HG03103 (cell line): ENCODE measurements around the gene IFT25.
"Not testable (repeated sequence)": the region's sequence is repeated elsewhere in the genome, so short reads cannot be mapped to it uniquely, and the experiment has no call there.

ENCODE experiments used
- ATAC-seq: cut with Tn5 transposase; IDR thresholded peaks from one replicate; pipeline ENCODE4 v1.9.1; 2021; ENCODE audit warnings: low read depth; ENCODE audit not compliant: unreplicated experiment

IFT25 gene

GRCh38 chr1:53945433-53946251 is at the start of gene IFT25:
Gene IFT25, minus strand, starts transcription at chr1:53945699. Its CDS starts 5,617 bp downstream, at chr1:53940082.
- ATAC-seq, result peak; percentile 63

DNA sequence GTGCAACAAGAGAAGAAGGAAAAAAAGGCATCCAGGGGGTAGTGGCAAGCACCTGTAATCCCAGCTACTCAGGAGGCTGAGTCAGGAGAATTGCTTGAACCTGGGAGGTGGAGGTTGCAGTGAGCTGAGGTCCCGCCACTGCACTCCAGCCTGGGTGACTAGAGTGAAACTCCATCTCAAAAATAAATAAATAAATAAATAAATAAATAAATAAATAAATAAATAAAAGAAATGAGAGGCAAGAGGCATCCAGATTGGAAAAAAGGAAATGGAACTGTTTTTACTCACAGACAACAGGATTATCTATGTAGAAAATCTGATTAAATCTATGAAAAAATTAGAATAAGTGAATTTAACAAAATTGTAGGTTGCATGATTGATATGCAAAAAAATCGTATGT is 49.0 kb upstream of the IFT25 start:
- ATAC-seq, result not testable (repeated sequence)

DNA sequence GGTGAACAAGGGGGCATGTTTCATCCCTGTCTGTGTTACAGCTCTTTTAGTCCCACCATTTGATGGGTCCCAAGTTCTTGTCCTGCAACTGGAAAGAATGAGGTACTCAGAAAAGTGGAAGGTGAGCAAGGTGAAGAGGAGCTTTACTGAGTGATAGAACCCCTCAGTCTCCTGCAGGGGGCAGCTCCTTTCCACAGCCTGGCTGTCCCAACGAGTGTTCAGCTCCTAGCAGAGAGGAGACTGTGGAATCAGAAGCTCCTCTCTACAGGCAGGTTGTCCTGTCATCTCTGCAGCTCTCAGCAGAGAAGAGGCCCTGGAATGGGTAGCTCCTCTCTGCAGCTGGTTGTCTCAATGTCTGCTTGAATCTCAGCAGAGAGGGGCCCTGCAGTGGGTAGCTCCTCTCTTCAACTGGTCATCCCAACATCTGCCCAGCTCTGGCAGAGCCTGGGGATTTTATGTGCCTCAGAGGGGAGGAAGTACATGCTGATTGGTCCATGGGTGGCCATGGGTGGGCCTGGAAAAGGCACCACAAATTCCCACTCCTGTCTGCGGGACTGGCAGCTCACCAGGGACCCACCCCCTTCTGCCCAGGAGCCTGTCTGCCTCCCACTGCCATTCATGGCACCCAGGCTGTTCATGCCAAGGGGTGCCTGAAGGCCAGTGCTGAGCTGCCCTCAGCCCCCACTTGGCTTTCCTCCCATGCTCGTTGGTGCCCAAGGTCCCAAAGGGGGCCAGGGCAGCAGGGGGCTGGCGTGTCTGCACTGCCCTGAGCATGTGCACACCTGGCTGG is 46.8 kb upstream of the IFT25 start:
- no peak for ATAC-seq

- ATAC-seq, result no peak
Measured at GRCh38 chr1:53987880-53988279, 42.4 kb upstream of the IFT25 start.

DNA sequence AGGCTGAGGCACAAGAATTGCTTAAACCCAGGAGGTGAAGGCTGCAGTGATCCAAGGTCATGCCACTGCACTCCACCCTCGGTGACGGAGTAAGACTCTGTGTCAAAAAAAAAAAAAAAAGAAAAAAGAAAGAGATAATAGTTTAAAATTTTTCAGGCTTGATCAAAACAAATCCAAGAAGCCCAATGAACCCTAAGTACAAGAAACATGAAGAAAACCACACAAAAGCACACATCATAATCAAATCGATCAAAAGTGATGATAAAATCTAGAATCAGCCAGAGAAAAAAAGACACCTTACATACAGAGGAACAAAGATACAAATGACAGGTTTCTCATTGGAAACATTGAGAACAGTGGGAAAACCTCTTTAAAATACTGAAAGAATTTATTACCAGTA is 41.0 kb upstream of the IFT25 start:
- ATAC-seq, result no peak

DNA sequence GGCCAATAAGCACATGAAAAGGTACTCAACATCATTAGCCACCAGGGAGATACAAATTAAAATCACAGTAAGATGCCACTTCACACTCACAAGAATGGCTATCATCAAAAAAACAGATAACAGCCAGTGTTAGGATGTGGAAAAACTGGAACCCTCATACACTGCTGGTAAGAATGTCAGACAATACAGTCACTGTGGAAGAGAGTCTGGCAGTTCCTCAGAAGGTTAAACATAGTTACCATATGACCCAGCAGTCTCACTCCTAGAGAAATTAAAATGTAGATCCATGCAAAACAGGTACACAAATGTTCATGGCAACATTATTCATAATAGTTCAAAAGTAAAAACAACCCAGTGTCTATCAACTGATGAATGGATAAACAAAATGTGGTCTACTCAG is 39.2 kb upstream of the IFT25 start:
- no peak for ATAC-seq

DNA sequence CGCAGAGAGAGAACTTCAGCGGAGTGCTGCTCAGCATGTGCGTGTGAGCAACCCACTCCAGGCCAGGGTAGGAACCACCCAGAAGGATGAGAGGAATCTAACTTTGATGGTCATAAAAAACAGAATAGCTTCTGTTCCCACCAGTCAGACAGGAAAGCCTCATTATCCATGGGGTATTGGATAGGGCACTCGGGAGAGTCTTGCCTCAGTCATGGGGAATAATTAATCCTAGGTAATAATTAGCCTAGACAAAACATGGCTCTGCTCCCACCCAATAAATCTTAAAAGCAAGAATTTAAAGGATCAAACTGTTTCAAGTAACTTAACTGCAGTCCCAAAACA is 37.2 kb upstream of the IFT25 start:
- no peak for ATAC-seq

DNA sequence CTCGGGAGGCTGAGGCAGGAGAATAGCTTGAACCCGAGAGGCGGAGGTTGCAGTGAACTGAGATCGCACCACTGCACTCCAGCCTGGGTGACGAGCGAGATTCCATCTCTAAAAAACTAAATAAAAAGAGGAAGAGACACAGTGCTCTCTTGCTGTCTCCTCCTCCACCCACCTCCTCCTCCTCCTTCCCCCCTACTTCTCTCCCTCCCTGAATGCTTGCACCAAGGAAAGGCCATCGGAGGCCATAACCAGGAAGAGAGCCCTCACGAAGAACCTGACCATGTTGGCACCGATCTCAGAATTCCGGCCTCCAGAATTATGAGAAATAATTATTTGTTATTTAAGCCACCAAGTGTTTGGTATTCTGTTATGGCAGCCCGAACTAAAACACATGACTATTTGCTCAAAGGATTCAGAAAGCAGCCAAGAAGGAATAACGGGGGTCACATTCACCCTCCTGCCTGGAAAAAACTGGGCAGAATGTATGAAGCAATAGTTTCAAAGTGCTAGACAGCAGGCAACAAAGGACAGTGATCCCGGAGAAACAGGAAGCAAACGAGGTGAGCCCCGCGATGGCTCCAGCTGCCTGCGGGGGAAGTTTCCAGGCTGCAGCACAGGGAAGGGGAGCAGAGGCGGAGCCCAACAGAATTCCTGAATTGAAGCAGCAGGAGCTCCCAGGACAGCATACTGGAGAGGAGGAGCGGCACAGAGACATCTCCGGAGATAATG is 36.7 kb upstream of the IFT25 start:
- ATAC-seq, result no peak

DNA sequence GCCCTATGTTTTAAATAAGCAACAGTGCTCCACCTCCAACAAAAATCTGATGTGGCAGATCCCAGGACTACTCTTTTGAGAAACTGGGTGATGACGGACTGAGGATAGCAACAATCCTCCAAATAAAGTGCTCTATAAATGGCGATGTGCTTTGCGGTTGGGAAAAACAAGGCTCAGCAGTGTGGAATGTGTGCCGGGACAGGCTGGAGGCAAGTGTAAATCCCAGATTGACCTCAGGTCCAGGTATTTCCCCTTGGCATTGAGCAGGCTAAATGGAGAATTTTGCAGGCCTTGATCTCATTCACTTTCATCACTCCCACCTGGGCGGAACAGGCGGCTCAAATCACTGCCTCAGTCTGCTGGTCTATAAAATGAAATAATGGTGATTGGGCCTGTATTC is 35.7 kb upstream of the IFT25 start:
- ATAC-seq, result no peak

- ATAC-seq, result no peak
Measured at GRCh38 chr1:53979712-53980450, 34.4 kb upstream of the IFT25 start.

DNA sequence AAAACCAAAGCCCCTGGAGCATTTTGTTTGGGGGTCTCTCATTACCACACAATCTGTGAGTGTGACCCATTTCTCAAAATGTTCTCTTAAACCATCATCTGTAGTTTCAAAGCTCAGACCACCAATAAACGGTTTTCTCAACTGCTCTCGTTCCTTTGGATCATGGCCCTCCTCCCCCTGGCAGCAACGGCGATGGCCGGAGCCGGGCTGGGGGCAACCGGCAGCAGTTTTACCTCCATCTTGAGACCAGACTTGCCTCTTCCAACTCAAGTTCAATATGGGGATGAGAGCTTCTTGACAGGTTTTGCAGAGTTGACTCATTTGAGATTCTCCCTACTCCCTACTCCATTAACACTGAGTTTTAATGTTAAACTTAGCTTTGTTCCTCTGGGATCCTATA is 30.4 kb upstream of the IFT25 start:
- no peak for ATAC-seq

DNA sequence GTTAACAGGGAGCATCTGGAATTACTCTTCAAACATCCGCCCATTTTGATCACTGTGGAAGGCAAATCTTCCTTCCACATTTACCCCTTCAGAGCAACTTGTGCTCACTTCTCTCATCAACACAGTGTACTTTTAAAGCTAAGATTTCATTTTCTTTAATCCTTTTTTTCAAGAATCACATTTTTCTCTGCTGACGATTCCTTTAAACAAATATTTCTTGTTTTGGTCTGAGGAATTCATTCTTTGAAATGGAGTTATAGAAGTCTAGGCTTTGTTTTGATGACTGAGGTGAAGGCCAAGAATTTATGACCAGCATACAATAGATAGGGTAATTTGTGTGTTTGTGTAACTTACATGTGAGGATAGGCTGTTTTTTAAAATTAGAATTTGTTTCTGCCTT is 26.2 kb upstream of the IFT25 start:
- no peak for ATAC-seq

DNA sequence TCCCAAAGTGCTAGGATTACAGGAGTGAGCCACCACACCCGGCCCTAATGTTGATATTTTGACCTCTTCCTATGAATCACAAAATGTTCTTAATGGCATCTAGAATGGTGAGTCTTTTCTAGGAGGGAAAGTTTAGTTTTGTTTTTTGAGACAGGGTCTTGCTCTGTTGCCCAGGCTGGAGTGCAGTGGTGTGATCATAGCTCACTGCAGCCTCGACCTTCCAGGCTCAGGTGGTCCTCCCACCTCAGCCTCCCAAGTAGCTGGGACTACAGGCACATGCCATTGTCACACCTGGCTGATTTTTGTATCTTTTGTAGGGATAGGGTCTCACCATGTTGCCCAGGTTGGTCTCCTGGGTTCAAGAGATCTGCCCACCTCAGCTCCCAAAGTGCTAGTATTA is 23.8 kb upstream of the IFT25 start:
- ATAC-seq, result not testable (repeated sequence)

GRCh38 chr1:53968125-53968513 is 22.6 kb upstream of the IFT25 start:
- no peak for ATAC-seq

DNA sequence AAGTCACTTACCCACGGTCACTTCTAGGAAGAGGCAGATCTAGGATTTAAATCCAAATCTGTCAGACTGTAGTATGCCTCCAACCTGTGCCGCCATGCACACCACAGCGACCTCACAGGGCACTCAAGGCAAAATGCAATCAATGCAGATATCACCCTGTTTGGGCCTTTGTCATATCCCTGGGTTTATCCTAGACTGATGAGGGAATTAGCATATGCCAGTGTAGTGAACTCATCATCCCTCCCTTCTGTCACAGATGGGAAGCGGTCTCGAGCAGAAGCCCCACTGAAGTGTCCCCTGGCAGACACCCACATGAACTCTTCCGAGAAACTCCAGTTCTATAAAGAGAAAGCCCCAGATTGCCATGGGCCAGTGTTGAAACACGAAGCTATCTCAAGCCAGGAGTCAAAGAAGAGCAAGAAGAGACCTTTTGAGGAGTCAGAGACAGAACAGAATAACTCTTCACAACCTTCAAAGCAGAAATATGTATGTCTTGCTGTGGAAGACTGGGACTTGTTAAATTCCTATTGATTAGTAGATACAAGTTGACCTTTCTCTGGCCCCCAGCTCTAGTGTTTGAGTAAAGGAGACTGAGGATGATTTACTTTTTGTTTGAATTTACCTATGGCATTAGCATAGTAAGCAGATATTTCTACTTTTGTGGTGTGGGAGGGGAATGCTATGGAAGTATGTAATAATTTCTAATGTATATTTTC is 22.1 kb upstream of the IFT25 start:
- no peak for ATAC-seq

- no peak for ATAC-seq
Measured at GRCh38 chr1:53966794-53967193, 21.3 kb upstream of the IFT25 start.

DNA sequence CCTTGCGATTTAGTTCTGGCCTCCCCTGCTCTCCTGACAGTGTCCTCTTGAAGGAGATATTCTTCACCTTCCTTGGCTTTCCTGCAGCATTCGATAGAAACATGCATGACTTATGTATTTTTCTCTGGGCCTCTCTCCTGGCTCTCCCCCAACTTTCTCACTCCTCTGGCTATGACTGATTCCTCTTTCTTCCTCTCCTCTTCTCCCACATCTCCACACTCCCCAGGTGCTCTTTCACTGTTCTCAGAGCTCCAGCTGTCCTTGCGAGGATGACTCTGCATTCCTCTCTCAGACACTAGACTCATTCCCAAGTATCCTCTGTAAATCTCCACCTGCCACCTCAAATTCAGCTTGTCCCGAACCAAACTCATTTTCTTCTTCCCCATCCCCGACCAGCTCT is 18.6 kb upstream of the IFT25 start:
- no peak for ATAC-seq

DNA sequence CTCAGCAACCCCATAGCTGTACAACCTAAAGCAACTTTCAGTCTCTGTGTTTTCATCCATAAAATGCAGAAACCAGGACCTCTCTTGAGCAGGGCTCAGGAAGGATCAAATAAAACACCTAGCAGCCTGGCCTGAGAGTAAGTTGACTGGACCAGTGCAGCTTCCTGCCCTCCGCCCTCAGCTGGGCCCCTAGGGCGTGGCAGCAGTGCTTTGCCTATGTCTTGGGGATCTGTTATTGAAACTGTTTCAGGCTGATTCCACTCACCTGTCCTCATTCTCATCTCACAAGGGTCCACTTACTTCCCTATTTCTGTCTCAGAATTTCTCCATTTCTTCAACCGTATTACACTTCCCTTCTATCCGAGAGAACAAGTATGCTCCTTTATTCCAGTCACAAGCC is 18.0 kb upstream of the IFT25 start:
- no peak for ATAC-seq

GRCh38 chr1:53962395-53962794 is 16.9 kb upstream of the IFT25 start:
- ATAC-seq, result no peak

- ATAC-seq, result no peak
Measured at GRCh38 chr1:53959664-53960250, 14.3 kb upstream of the IFT25 start.
